Measurements from ENCODE around the gene ACOT6.

- TF ChIP-seq EP300 (IDR thresholded peaks at IDR 0.05) (no peak), CTCF (IDR thresholded peaks at IDR 0.05) (no peak), POLR2A (IDR thresholded peaks at IDR 0.05; ENCODE audit: low read depth) (no peak)
Measured at GRCh38 chr14:73588695-73589094, 23.6 kb upstream of the ACOT6 start.
